Small intestine (tissue), 7 donors: ENCODE measurements around the gene LRP4. TPM values are rescaled to one million over a fixed set of nuclear protein-coding genes. Genes with fewer than 3 reads are reported as not detected.

Experiments used
- DNase-seq, 2 donors: peaks; one replicate each; pipeline versions ENCODE4 v3.0.0 to v3.0.0-alpha.2; 2013
- FAIRE-seq: peaks from 2 replicates; lab custom pipeline; 2012; peaks lifted over from hg19 to GRCh38; lab: Jason Lieb, UNC
- H3K27ac ChIP-seq, 3 donors: one replicate each; pipeline ENCODE4 v1.5.1; 2013; ENCODE audit warnings: low read length in 2 of 3, mild to moderate bottlenecking in 2 of 3, control low read depth in 1 of 3, inconsistent platforms in 1 of 3, low read depth in 1 of 3, moderate library complexity in 1 of 3
- H3K27me3 ChIP-seq, 3 donors: one replicate each; pipeline ENCODE4 v1.6.1; 2013; ENCODE audit warnings: low read length in 3 of 3, inconsistent platforms in 1 of 3; ENCODE audit not compliant: control insufficient read depth in 3 of 3, insufficient read depth in 3 of 3
- H3K36me3 ChIP-seq, 3 donors: one replicate each; pipeline ENCODE4 v1.6.1; 2013; ENCODE audit warnings: low read length in 3 of 3, inconsistent platforms in 1 of 3, low read depth in 1 of 3, mild to moderate bottlenecking in 1 of 3, moderate library complexity in 1 of 3; ENCODE audit not compliant: control insufficient read depth in 3 of 3, insufficient read depth in 2 of 3
- H3K4me1 ChIP-seq, 3 donors: one replicate each; pipeline ENCODE4 v1.6.1; 2013; ENCODE audit warnings: low read length in 2 of 3, inconsistent platforms in 1 of 3, low read depth in 1 of 3, mild to moderate bottlenecking in 1 of 3, moderate library complexity in 1 of 3; ENCODE audit not compliant: control insufficient read depth in 3 of 3, insufficient read depth in 2 of 3
- H3K4me3 ChIP-seq, 3 donors: one replicate each; pipeline ENCODE4 v1.5.1; 2013; ENCODE audit warnings: low read length in 3 of 3, control low read depth in 1 of 3, inconsistent platforms in 1 of 3, low read depth in 1 of 3, mild to moderate bottlenecking in 1 of 3, moderate library complexity in 1 of 3
- H3K9me3 ChIP-seq, 2 donors: one replicate each; pipeline ENCODE4 v1.6.1; 2013; ENCODE audit warnings: low read depth in 1 of 2, low read length in 1 of 2; ENCODE audit not compliant: control insufficient read depth in 2 of 2, insufficient read depth in 1 of 2
- WGBS, 3 donors: extraction: QIAGEN DNeasy Blood & Tissue Kit; methylation state at CpG; one replicate each; pipeline ENCODE4 v1.1.7; 2013; 5-methylcytosine and 5-hydroxymethylcytosine counted together
- polyA plus RNA-seq, 4 donors: library from polyadenylated mRNA; stranded (reverse) in 3 of 4; unstranded in 1 of 4; fragments of 200-250 nt in 3 of 4; fragments of 120-200 nt in 1 of 4; gene quantifications; one replicate each; pipeline versions ENCODE4 v1.2.1 to v1.2.3, GENCODE V29; 2013
- donor health status: healthy with polysubstance abuse.
- donor health status: control.
- donor health status: control.
- donor health status: Bipolar disorder and iron deficiency.
- donor health status: healthy.

The LRP4 gene
- polyA plus RNA-seq, 4 donors: 2.2 to 15.2 (median 12.6) TPM

DNA sequence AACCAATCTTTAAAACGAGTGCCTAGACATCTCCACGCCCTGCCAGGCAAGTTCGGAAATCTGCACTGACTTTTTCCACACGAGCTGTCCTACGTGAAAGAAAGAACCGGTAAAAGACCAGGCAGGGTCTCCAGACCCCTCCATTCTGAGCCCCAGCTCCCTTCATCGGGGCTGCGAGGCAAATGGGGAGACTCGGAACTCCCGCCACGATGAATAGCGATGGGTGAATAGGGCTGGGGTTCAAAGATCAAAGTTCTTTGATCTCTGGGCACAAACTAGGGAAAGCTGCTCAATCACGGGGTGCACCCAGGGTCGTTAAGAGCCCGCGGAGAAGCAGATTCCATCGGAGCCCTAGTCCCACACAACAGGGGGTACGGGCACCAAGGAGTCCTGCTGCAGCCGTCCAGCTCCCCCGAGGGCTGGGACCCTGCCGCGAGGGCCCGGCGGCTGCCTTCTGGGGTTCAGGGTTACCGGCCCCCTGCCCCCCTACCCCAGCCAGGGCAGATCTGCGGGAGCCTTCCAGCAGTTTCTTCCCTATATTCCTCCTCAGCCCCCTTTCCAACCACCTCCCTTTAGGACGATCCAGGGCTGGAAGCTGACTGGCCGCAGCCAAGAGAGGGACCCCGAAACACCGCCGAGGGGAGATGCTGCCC is 1.1 kb downstream of the LRP4 start:
- 0 to 1% (median 0%) methylated on average over 31 of the region's 31 CpGs for WGBS, 3 donors
- Histone ChIP-seq H3K27ac (peak overlapping the region; percentile 2 to 60 (median 34)), H3K4me1 (peaks cover 0 to 24% (median 3%) of the 10 kb centered on the region in 3 donors), H3K4me3 (peak overlapping the region; percentile 39 to 69 (median 44)), H3K9me3 (no peaks in the 10 kb centered on the region), H3K27me3 (peaks cover 0 to 25% (median 5%) of the 10 kb centered on the region in 3 donors), H3K36me3 (no peaks in the 10 kb centered on the region)
- peak; percentile 70 to 81 for DNase-seq
- FAIRE-seq: no peak

DNA sequence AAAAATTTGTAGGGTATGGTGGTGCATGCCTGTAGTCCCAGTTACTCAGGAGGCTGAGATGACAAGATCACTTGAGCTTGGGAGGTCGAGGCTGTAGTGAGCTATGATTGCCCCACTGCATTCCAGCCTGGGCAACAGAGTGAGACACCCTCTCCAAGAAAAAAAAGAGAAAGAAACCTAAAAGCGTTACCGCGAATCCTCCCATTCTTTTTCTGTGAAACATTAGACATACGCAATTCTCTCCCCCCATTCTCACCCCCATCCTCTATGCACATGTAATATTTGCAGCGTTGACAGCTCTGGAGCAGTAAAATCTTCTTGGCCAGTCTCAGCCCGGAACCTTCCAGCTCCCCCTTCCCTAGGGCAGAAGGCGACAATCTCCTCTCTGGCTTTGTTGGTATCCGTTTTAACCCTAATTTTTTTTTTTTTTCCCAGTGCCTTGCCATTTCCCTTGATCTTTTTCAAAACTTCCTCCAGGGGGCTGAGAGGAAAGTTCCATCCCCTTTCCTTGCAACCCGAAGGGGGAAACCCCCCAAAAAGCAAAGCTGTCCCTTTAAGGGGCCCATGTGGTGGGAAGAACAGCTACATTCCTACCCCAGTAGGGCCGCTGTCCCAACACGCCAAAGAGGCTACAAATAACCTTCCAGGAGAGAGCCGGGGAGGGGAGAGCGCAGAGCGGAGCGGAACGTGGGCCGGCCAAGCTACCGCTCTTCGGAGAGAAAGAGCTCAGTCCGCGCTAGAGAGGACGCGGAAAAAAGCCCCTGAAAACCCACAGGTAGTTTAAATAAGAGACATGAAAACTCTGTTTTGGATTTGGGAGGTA is 1.9 kb downstream of the LRP4 start:
- no peaks in the 10 kb centered on the region for H3K9me3 ChIP-seq
- WGBS, 3 donors: 6 to 8% (median 7%) methylated on average over 24 of the region's 24 CpGs
- FAIRE-seq: no peak
- H3K4me1 ChIP-seq: peaks cover 0 to 24% (median 3%) of the 10 kb centered on the region in 3 donors
- peak; percentile 42 to 58 for DNase-seq
- H3K27me3 ChIP-seq: peaks cover 0 to 25% (median 5%) of the 10 kb centered on the region in 3 donors
- H3K4me3 ChIP-seq: peak overlapping the region in 2 of 3 donors; percentile 44 to 69
- no peaks in the 10 kb centered on the region for H3K36me3 ChIP-seq
- H3K27ac ChIP-seq: peak overlapping the region in 2 of 3 donors; percentile 34 to 60

DNA sequence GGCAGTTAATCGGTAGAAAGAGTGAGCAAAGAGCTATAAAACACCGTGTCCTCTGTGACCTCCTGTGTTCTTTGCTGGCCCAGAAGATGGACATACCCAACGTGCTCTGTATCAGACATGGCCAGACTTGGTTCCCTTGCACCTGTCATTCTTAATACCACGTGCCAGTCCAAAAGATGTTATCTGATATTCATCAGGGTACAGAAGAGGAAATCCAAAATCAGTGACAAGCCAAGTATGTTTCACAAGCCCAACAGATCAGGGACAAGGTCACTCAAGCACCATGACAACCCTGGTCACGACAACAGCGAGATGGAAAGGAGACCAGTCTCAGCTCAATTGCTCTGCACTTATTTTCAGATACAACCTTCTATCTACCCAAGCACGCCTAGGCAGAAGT is 3.4 kb downstream of the LRP4 start:
- no peak for DNase-seq
- peaks cover 0 to 25% (median 5%) of the 10 kb centered on the region in 3 donors for H3K27me3 ChIP-seq
- no peaks in the 10 kb centered on the region for H3K36me3 ChIP-seq
- peaks cover 0 to 24% (median 3%) of the 10 kb centered on the region in 3 donors for H3K4me1 ChIP-seq
- no peak overlapping the region for H3K27ac ChIP-seq
- no peak for FAIRE-seq
- 39 to 64% (median 51%) methylated on average over 7 of the region's 7 CpGs for WGBS, 3 donors
- no peaks in the 10 kb centered on the region for H3K9me3 ChIP-seq
- H3K4me3 ChIP-seq: no peak overlapping the region

DNA sequence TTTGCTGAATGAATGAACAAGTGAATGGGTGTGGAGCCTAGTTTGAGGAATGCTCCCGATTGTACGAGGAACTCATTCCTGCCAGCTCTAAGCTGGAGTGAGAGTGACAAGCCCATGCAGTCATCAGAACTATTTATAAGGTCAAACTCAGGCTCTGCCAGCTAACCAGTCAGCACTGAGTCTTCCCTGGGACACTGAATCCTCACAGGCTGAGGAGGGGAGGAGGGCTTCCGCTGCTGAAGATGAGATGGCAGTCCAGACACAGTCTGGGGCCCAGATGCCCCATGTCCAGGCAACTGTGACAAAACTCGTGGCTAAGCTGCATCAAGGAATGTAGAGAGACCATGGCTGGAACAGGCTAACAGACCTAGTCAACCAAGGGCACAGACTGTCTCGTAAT is 4.0 kb downstream of the LRP4 start:
- Histone ChIP-seq H3K4me3 (no peak overlapping the region), H3K36me3 (no peaks in the 10 kb centered on the region), H3K27ac (no peak overlapping the region), H3K9me3 (no peaks in the 10 kb centered on the region), H3K27me3 (peaks cover 0 to 25% (median 5%) of the 10 kb centered on the region in 3 donors), H3K4me1 (peaks cover 0 to 24% (median 3%) of the 10 kb centered on the region in 3 donors)
- DNase-seq (no peak), FAIRE-seq (no peak)
- 41 to 53% (median 46%) methylated on average over 5 of the region's 5 CpGs for WGBS, 3 donors

DNA sequence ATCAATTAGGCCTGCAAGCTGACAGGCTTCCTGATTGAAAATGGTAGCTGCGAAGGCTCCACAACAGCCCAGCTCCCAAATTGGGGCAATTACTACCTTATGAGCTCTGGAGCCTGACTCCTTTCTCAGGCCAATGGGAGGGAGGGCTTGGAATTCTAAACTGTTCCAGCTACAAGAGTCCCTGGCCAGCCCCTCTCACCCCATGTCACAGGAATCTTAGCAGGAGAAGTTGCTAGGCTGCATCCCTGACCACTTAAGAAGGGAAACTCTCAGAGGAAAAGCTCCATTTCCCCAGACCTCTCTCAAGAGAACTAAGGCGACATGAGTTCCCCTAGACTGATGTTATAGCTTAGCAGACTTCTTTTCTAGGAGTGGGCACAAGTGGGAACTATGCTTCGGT is 4.9 kb downstream of the LRP4 start:
- no peak overlapping the region for H3K4me3 ChIP-seq
- H3K36me3 ChIP-seq: no peaks in the 10 kb centered on the region
- no peaks in the 10 kb centered on the region for H3K9me3 ChIP-seq
- no peak overlapping the region for H3K27ac ChIP-seq
- FAIRE-seq (no peak), DNase-seq (no peak)
- peaks cover 0 to 22% (median 5%) of the 10 kb centered on the region in 3 donors for H3K27me3 ChIP-seq
- WGBS, 3 donors: 74 to 89% (median 78%) methylated on average over 3 of the region's 3 CpGs
- peaks cover 0 to 18% (median 3%) of the 10 kb centered on the region in 3 donors for H3K4me1 ChIP-seq

DNA sequence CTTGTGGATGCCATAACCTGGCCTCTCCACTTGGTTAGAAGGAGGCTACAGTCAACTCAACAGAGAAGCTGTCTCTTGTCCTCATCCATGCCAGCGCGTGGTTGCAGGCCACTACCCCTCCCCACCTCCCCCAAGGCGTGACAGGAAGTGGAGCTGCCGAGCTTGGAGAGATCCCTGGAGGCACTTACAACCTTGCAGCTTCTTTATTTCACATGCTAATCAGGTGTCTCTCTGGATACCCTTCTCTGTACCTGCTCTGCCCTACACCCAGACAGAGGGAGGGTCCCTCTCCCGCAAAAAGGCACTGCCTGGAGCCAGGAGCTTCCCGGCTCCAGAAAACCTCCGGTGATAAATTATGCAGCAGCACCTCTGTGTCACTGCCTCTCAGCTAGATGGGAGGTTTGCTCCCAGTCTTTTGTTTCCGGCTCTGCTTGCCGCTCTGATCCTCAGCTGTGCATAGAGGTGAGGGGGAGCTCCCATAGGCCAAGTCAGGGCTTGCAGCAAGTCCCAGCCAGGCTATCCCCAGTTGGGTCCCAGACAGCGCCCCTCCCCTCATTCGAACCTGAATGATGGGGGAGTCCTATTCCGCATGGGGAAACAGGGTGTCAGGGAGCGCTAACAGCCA is 5.7 kb downstream of the LRP4 start:
- H3K4me3 ChIP-seq: peak overlapping the region in 1 of 3 donors; percentile 12
- H3K27ac ChIP-seq: no peak overlapping the region
- FAIRE-seq: no peak

DNA sequence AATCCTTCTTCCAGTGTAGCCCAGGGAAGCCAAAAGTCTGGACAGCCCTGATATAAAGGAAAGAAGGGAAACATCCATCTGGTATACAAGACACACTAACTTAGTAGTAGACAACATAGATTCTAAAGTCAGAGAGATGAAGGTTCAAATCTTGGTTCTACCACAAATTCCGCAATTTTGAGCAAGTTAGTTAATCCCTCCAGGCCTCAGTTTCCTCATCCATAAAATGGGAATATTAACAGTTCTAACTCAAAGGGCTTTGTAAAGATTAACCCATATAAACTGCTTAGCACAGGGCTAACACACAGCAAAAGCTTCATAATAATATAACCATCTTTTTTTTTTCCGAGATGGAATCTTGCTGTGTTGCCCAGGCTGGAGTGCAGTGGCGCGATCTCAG is 10.7 kb downstream of the LRP4 start:
- 93 to 97% (median 95%) methylated on average over 4 of the region's 4 CpGs for WGBS, 3 donors
- H3K36me3 ChIP-seq: peaks cover 0 to 7% (median 0%) of the 10 kb centered on the region in 3 donors
- no peaks in the 10 kb centered on the region for H3K4me1 ChIP-seq
- H3K27ac ChIP-seq: no peak overlapping the region
- no peak for DNase-seq
- H3K9me3 ChIP-seq: no peaks in the 10 kb centered on the region
- H3K27me3 ChIP-seq: no peaks in the 10 kb centered on the region
- no peak overlapping the region for H3K4me3 ChIP-seq
- no peak for FAIRE-seq

More for the DNA sequence above, 5.7 kb downstream of the LRP4 start:
- WGBS, 3 donors: 30 to 36% (median 35%) methylated on average over 13 of the region's 13 CpGs
- Histone ChIP-seq H3K9me3 (no peaks in the 10 kb centered on the region), H3K36me3 (no peaks in the 10 kb centered on the region), H3K27me3 (peaks cover 0 to 19% (median 5%) of the 10 kb centered on the region in 3 donors), H3K4me1 (peaks cover 0 to 15% (median 3%) of the 10 kb centered on the region in 3 donors)
- DNase-seq: peak in 1 of 2 donors; percentile 49

DNA sequence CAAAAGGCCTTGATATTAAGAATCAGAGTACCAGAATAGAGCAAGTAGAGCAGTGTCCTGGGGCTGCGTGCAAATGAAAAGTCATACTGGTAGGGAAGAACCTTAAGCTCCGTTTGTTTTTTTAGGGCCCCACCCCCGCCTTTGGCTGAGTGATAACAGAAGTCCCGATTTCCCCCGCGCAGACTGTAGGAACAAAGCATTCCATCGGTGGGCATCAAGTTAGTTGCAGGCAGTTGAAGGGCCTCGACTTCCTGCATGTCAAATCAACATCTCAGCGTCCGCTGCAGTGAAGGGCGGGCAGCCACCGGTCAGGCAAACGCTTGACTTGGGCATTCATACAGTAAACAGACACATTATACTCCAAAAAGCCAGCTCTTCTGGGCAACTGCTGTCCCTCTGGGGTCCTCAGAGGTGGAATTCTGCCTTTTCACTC is 11.7 kb downstream of the LRP4 start:
- 38 to 61% (median 59%) methylated on average over 13 of the region's 13 CpGs for WGBS, 3 donors
- H3K4me3 ChIP-seq: no peak overlapping the region
- no peaks in the 10 kb centered on the region for H3K27me3 ChIP-seq
- no peak for DNase-seq
- H3K4me1 ChIP-seq: no peaks in the 10 kb centered on the region
- H3K9me3 ChIP-seq: no peaks in the 10 kb centered on the region
- H3K27ac ChIP-seq: no peak overlapping the region
- H3K36me3 ChIP-seq: peaks cover 0 to 7% (median 0%) of the 10 kb centered on the region in 3 donors
- no peak for FAIRE-seq
